T1000 (cell line): ENCODE results near the gene HIVEP3.

Experiments used
- DNase-seq: peaks from one replicate; lab custom pipeline; 2025; ENCODE audit warnings: mixed read lengths; lab: John Stamatoyannopoulos, UW

The HIVEP3 gene

DNA sequence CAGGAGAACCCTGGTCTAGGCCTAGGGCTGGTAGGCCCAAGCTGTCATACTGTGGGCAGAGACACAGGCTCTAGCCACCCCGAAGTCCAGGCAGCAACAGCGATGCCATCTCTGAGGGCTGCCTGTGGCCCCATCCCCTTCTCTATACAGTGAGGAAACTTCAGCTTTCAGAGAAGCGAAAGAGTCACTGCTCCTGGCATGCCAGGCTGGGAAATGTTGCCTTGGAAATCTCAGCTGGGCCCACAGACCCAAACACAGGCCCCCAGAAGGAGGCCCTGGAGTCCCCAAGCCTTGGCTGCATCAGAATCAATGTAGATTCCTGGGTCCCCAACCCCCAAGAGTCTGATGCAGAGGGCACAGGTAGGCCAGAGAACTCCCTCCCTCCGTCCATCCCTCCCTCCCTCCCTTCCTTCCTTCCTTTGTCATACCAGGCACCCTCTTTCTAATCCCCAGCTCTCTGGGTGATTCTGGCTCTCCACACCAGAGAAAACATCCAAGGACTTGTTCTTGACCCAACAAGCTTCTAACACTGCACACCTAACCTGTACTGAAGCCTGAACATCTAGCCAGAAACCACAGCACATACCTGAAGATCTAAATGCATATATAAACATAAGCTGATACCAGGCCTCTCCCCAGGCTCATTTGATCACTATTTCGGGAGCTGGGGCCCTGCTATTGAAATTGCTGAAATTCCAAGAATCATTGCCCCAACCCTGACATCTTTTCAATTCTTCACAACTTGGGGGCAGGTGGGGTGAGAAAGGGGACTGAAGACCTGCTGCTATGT is 291.0 kb downstream of the HIVEP3 start:
- no peak for DNase-seq

DNA sequence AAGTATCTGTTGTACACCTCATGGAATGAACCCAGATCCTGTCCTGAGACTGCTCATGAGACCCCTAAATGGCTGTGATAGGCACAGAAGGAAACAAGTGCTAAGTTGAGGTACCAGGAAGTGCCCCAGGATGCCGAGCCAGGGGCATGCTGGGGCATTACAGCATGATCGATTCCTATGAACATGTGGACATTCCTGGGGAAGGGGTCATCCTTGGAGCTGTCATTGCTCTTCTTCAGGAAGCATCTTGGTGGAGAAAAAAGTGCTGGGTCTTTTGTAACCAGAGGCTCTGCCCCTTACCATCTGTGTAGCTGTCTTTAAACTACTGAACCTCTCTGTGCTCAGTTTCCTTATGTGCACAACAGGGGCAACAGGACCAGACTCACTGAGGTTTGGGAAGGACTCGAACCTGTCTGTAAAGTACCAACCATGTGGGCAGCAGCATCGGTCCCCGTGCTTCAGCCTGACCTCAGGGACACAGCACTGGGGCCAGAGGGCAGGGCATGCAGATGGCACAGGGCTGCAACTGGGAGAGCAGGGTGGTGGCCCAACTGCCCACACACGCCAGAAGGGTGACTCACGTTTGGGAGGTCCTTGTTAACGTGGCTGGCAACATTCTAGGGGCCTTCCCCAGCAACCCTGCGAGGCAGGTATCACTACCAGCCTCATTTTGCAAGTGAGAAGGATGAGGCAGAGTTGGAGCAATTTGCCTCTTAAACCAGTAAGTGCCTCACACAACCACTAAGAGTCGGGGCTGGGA is 291.9 kb downstream of the HIVEP3 start:
- DNase-seq: no peak

DNA sequence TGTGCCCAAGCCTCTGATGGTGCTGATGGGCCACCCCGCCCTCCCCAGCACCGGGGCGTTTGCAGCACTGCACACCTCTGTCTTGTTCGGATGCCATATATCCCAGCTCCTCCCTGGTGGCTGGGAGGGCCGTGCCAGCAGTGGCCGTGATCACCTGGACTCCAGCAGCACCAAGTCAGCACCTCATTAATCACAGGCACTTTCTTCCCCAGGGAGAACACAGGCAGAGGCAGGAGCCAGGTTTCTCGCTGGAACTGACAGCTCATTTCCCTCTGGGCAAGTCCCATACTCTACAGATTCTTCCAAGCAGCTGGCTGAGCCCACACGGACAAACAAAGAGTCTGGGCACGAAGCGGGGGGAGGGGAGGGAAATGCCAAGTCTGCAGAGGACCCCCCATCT is 292.6 kb downstream of the HIVEP3 start:
- DNase-seq: peak; percentile 26

DNA sequence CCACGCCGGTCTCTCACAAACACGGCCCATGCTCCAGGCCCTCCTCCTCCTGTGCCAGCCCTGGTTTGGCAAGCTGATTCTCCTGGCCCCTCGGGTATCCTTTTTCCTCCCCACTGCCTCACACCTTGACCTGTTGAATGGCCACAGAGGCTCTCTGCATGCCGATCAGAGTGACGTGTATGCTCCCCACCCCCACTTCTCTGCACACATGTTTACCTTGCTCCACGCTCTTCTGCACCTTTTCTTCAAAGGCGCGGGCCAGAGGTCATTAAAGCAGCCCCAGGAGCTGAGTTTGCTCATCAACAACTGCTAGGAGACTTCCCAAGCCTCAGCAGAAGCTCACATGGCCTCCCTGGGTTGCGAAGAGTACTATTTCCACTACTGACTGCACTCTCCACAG is 295.0 kb downstream of the HIVEP3 start:
- no peak for DNase-seq

DNA sequence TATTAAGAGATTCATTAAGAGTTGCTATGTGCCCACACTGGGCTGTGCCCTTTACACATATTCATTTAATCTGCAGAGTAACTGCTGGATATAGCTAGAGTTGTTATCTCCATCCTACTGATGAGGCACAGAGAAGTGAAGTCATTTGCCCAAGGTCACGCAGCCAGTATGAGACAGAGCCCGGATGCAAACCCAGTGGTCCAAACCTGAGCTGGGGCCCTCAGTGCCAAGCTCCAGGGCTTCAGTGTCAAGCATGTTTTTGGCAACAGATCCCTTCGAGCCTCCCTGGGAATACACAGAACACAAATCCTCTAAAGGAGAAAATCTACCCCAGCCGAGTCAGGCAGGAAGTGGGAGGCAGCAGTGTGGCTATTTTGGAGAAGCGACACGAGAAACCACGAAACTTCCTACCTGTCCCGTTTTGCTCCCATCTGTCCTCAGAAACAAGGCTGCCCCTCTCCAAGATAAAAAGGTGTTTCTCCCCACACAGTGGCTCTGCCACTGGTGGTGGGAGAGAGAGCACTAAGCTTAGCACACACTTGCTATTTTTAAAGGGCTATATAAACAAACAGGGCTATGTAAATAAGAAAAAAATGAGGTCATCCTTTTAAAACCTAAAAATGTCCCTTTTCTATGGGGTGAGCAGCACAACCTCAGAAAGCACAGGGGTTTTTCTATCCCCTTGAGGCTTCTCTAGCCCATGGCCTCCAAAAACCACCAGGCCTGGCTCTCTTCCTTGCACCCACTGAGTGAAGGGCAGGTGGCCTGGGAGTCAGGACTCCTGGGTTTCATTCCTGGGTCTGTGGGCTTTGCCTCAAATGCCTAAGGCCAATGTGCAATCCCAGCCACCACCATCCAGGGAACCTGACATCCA is 295.6 kb downstream of the HIVEP3 start:
- no peak for DNase-seq

DNA sequence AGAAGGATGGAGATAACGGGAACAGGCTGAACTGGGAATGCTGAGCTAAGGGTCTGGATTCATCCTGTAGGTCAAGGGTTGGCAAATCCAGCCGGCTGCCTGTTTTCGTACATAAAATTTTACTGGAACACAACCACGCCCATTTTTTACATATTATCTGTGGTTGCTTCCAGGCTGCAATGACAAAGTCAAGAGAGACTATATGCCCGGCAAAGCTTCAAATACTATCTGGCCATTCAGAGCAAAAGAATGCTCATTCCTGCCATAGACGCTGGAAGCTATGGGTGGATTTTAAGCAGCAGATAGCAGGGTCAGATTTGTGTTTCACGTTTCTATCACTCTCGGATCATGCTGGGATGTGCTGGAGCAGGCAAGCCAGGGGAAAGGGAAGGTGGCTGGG is 296.3 kb downstream of the HIVEP3 start:
- DNase-seq: no peak

DNA sequence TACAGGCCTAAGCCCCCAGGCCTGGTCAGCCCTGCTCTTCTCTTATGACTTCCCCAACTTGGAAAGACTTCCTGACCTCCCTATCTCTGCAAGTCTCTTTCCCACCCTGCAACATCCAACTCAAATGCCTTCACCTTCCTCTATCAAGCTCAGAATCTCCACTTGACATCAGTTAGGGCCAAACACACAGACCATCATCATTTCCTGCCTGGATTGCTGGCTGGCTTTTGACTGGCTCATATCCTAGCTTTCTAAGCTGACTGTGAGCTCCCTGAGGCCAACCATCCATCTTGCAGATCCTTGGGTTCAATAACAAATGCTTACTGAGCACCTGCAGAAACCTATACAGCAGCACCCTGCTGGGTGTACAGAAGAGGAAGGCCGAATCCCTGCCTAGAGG is 296.9 kb downstream of the HIVEP3 start:
- no peak for DNase-seq

DNA sequence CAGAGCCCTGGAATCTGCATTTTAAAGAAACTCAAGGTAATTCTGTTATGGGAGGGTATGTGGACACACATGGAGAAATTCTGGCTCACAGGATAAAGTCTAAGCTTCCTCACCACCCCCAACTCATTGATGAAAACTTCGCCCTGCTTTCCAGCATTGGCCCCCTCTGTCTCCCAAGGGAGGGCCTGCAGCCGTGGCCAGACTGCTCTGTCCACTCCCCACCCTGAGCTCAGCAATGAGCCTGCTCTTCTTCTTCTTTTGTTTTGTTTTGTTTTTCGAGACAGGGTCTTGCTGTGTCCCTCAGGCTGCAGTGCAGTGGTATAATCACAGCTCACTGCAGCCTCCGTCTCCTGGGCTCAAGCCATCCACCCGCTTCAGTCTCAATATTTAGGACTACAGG is 297.5 kb downstream of the HIVEP3 start:
- DNase-seq: no peak

DNA sequence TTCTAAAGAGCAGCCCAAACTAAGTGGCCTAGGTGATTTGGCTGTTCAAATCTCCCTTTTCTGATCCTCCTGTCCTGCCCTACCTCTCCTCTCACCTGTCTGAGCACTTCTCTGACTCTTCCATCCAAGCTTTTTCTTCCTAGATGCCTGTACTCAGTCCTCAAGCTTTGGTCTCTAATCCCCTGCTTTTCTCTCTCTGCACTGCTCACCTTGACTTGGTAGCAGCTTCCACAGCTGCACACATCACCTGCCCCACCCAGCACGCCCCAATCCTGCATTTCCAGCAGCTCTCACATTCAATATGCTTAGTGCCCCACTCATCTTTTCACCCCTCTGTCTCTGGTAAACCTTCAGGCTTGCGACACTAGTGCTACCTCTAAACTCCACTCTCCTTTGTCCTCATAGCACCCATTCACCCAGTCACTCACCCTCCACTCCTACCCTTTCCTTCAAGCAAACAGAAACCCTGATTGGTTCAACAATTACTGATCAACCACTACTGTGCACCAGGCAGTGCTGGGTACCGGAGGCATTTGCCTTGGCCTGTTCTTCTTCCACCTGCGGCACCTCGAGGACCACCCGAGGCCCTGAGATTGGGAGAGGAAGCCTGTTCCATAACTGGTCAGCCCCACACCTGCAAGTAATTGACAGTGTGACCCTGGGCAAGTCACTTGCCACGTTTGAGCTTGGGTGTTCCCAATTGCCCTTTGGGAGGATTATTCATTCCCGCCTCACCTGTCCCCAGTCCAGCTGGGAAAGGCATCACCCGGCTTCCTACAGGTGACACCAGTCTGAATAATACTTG is 298.2 kb downstream of the HIVEP3 start:
- no peak for DNase-seq

DNA sequence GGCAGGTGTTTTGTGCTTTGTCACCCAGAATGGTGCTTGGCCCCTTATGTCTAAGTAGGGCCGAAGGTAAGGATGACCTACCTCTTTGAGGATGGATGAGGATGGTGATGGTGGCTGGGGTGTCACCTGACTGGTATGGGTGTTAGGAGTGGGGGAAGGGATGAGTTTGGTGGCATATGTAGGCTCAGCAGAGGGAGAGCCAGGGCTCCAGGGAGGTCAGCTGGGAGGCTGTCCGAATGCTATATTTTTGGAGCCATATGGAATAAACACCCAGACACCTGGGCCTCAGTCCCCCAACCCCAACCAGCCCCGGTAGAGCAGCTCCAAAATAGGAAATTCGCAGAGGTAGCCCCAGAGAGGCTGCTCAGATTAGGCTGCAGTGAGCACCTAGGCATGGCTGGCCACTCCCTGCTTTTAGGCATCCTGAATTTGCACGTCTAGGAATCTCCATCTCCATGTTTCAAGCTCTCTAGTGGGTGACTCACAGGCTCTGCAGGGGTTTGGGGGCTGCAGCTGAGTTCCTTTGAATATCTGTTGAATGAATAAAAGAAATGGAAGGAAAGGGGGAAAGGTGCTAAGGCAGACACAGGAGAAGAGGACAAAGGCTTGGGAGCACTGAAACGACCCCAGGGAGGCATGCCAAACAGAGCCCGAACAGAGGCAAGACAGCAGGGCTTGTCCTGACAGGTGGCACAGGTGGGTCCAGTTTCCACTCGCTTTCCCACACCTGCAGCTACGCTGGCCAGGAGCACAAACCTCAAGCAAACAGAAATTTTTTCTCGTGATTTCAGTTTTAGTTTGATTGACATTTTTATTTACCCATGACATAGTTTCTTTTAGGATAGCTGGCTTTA is 299.0 kb downstream of the HIVEP3 start:
- no peak for DNase-seq

DNA sequence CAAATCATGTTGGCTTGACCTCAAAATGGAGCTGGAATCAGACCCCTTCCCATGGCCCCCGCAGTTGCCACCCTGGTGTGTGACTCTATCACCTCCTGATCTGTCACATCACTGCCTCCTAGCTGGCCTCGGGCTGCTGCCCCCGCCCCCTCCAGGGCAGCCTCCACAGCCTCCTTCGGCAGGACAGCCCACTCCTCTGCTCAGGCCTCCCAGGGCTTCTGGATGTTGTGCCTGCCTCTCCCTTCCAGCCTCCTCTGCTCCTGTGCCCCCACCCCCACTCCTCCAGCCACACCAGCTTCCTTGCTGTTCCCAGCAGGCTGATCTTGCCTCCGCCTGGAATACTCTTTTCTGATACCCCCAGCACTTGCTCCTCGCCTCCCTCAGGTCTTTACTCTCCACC is 299.9 kb downstream of the HIVEP3 start:
- no peak for DNase-seq

DNA sequence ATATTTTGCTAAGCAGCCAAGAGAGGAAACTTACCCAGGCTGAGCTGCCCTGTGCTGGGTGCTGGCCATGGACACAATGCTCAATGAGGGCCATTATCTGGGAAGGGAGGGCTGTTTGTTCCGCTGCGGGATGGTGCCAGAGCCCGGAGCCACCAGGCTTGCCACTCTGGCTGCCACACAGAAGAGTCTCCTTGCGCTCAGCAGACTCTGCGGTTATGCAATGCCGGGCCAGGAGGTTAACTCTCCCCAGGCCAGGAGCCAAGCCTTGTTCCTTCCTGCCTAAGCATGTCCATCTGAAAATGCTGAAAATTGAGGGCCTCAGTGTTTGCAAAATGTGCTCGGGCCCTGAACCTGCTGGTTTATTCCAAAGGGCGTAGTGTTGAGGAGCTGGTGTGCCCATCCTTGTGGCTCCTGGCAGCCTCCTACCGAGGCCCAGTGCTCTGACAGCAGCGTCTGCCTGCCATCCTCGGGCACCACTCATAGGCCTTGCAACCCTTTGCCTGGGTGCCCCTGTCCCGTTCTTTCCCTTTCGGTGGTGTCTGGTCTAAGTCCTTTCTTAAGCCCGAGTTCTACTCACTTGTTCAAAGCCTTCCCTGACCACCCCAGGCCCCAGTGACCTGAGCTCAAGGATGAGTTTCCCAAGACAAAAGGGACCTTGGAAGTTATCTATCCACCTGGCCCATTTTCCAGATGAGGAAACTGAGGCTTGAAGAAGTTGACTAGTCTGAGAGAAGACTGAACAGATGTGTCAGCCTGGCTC is 300.5 kb downstream of the HIVEP3 start:
- DNase-seq: no peak

DNA sequence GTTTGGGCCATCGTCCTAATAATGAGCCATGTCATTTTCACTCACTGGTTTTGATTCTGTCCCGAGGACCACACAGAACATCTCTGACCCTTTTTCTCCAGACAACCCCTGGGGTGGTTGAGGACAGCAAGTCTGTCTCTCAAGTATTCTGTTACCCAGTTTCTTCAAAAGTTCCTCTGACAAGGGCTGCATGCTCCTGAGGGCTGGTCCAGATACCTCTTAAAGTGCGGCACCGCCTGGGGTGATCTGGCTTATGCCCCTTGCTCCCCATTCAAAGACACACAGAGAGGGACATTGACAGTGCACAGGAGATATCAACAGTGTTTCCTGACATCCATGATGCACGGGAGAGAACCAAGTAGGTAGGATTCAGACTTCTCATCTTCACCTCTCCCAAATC is 301.4 kb downstream of the HIVEP3 start:
- DNase-seq: no peak

DNA sequence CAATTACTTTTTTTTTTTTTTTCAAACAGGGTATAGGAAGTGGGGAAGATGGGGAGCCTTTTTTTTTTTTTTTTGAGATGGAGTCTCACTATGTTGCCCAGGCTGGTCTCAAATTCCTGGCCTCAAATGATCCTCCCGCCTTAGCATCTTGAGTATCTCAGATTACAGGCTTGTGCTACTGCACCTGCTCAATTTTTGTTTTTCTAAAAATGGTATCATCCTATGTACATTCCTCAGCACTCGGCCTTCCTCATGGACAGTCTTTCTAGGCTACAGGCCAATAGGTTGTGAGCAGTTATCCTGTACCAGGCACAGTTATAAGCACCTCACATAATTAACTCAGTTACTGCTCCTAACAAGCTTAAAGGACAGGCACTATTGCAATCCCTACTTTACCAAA is 302.2 kb downstream of the HIVEP3 start:
- DNase-seq: no peak

DNA sequence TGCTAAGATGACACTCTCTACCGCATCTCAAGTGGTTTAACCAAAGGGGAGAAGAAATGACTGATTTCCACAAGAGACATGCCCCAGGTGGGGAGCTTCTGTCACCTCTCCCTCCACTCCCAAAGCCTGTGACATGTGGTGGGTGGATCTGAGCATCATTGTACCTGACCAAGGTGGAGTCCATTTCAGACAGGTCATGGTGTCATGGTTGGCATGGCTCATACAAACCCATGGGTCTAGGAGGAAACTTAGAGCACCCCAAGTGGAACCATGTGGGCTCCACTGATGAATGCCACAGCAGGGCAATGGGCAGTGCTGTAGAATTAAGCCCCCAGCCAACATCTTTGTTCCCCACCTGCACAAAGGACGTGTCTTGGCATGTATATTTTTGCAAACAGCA is 302.7 kb downstream of the HIVEP3 start:
- no peak for DNase-seq

DNA sequence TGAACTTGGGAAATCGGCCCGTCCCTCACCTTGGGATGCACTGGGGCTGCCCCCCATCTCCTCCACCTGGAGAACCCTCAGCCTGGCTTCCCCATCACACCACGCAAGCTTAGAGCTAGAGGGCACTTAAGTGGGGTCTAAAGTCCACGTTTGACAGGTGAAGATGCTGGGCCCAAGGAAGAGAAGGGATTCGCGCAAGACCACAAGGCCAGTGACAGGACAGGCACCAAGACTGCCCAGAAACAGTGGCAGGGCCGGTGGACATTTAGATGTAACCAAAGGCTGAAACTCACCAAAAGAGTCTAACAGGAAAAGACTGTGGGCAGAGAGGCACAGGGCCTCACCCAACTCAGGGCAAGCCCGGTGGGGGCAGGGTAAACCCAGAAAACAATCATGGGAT is 303.4 kb downstream of the HIVEP3 start:
- no peak for DNase-seq

DNA sequence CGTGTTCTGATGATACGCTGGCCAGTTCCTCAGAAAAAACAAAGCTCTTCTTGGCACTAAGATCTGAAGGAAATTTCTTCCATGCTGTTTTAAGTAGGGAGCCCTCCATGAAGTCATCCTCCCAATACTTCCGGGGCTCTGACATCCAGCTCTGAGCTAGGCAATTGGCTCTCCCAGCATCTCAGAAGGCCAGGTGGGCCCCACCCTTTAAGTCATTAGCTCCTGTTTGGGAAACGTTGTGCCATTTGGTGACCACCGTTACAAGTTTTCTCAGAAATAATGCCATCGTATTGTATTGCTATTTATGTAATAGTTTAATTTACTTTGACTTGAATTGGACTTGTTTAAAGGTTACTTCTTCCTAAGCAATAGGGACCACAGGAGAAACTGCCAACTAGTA is 303.9 kb downstream of the HIVEP3 start:
- no peak for DNase-seq

DNA sequence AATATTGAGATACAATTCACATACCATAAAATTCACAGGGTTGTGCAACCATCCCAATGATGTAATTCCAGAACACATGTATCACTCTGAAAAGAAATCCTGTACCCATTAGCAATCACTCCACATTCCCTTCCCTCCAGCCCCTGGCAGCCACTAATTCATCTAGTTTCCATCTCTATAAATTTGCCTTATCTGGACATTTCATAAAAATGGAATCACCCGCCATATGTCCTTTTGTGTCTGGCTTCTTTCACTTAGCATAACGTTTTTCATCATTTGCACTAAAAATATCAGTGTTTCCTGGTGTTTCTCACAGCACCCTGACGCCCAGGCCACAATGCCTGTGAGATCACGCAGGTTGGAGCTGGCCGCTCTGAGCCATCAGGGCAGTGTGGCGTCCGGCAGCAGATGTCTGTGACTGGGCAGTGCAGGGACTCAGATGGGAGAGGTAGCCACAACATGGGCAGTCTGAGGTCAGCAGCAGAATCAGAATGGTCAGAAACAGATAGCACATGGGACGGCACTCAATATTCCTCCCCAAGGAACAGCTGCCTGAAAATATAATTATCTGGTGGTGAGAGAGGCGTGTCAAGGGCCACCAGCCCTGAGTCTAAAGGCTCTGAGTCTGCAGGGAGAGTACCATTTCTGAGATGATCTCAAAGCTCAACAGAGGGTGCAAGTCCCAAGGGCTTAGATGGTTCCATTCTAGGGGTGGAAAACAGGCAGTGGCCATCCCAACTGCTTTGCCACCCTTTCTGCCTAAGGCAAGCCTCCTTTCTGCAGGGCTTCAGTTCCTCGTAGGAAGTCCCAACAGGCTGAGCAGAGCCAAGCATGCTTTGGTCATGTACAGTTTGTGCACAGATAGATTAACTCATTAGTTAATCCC is 304.8 kb downstream of the HIVEP3 start:
- no peak for DNase-seq

DNA sequence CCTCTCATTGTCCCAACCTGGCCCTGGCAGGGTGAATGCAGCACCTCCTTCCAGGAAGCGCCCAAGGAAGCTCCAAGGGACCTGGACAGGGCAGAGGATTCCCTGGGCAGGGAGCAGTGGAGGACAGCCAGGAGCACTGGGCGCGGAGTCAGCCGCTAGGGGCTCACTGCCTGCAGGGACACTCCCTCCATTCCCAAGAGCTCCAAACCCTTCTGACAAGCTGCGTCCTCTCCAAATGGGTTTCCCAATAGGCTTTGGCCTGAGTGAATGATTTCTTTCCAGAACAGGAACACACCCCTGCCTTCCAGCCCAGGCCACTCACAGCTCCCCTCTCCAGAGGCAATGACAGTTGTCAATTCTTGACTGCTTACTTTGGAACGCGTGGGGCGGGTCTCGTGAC is 305.8 kb downstream of the HIVEP3 start:
- no peak for DNase-seq
